Skeletal muscle cell (primary cell): ENCODE data around the gene KIAA0319L.
A peak's percentile ranks its signal among the peaks of the same experiment; 100 is the strongest.

Source experiments
- DNase-seq: peaks from one replicate; pipeline ENCODE4 v3.0.0-alpha.2; 2010; ENCODE audit warnings: low read depth
- H3K4me3 ChIP-seq: 2 replicates; pipeline ENCODE4 v1.5.1; 2011; ENCODE audit warnings: low read depth, mild to moderate bottlenecking, control low read depth, low read length, moderate library complexity

The KIAA0319L gene

GRCh38 chr1:35557118-35557610 is at the start of gene KIAA0319L:
Gene KIAA0319L, minus strand, starts transcription at chr1:35557403. Its CDS starts 2,912 bp downstream, at chr1:35554491.
- no peak for DNase-seq
- peak within 1 kb of the TSS; percentile 86 for H3K4me3 ChIP-seq

GRCh38 chr1:35605867-35606182 is 48.6 kb upstream of the KIAA0319L start:
- no peak overlapping the region for H3K4me3 ChIP-seq
- no peak for DNase-seq

GRCh38 chr1:35605071-35605866 is 48.1 kb upstream of the KIAA0319L start:
- no peak for DNase-seq
- no peak overlapping the region for H3K4me3 ChIP-seq

- no peak overlapping the region for H3K4me3 ChIP-seq
- DNase-seq: no peak
These were observed 46.7 kb upstream of the KIAA0319L start for GRCh38 chr1:35603941-35604340.

GRCh38 chr1:35603468-35603867 is 46.3 kb upstream of the KIAA0319L start:
- H3K4me3 ChIP-seq: no peak overlapping the region
- no peak for DNase-seq

GRCh38 chr1:35600593-35600992 is 43.4 kb upstream of the KIAA0319L start:
- no peak for DNase-seq
- no peak overlapping the region for H3K4me3 ChIP-seq

- no peak overlapping the region for H3K4me3 ChIP-seq
- no peak for DNase-seq
These were observed 42.2 kb upstream of the KIAA0319L start for GRCh38 chr1:35599411-35599810.

GRCh38 chr1:35598895-35599294 is 41.7 kb upstream of the KIAA0319L start:
- DNase-seq: no peak
- H3K4me3 ChIP-seq: no peak overlapping the region

- DNase-seq: no peak
- no peak overlapping the region for H3K4me3 ChIP-seq
These were observed 40.7 kb upstream of the KIAA0319L start for GRCh38 chr1:35597870-35598269.

GRCh38 chr1:35595684-35596083 is 38.5 kb upstream of the KIAA0319L start:
- DNase-seq: no peak
- no peak overlapping the region for H3K4me3 ChIP-seq

GRCh38 chr1:35594005-35594760 is 37.0 kb upstream of the KIAA0319L start:
- DNase-seq: no peak
- no peak overlapping the region for H3K4me3 ChIP-seq

GRCh38 chr1:35592991-35593769 is 36.0 kb upstream of the KIAA0319L start:
- DNase-seq: no peak
- no peak overlapping the region for H3K4me3 ChIP-seq

- H3K4me3 ChIP-seq: no peak overlapping the region
- DNase-seq: no peak
These were observed 34.0 kb upstream of the KIAA0319L start for GRCh38 chr1:35591211-35591610.

- no peak overlapping the region for H3K4me3 ChIP-seq
These were observed 33.4 kb upstream of the KIAA0319L start for GRCh38 chr1:35590476-35591040.

GRCh38 chr1:35589516-35590427 is 32.6 kb upstream of the KIAA0319L start:
- no peak for DNase-seq

More at GRCh38 chr1:35590476-35591040, 33.4 kb upstream of the KIAA0319L start:
- no peak for DNase-seq

GRCh38 chr1:35588197-35588910 is 31.2 kb upstream of the KIAA0319L start:
- H3K4me3 ChIP-seq: no peak overlapping the region
- no peak for DNase-seq

More at GRCh38 chr1:35589516-35590427, 32.6 kb upstream of the KIAA0319L start:
- H3K4me3 ChIP-seq: no peak overlapping the region

- no peak overlapping the region for H3K4me3 ChIP-seq
- no peak for DNase-seq
These were observed 30.5 kb upstream of the KIAA0319L start for GRCh38 chr1:35587736-35588135.

GRCh38 chr1:35586808-35587207 is 29.6 kb upstream of the KIAA0319L start:
- H3K4me3 ChIP-seq: no peak overlapping the region
- no peak for DNase-seq
